GM13976 (cell line): Measurements from ENCODE around the gene PDLIM5.
"Not testable (repeated sequence)": the region's sequence is repeated elsewhere in the genome, so short reads cannot be mapped to it uniquely, and the experiment has no call there.

Experiments used
- DNase-seq: peaks from one replicate; pipeline ENCODE4 v3.0.0; 2012; ENCODE audit warnings: low spot score
- in situ Hi-C: fragments of 300-500 bp; cut with MboI; formaldehyde crosslinking; loops from one replicate; pipeline ENCODE4 v1.12.0; 2022; ENCODE audit warnings: low sequenced_read_pairs, mixed read lengths, inconsistent platforms; ENCODE audit not compliant: unreplicated experiment
- TF ChIP-seq, protein P1 (sequence below): IDR thresholded peaks from 2 replicates; pipeline ENCODE4 v1.5.1; 2012; ENCODE audit warnings: borderline replicate concordance, mild to moderate bottlenecking; ENCODE audit not compliant: insufficient read depth; ENCODE audit errors: extremely low read depth, missing control alignments, control extremely low read depth

PDLIM5 gene

DNA sequence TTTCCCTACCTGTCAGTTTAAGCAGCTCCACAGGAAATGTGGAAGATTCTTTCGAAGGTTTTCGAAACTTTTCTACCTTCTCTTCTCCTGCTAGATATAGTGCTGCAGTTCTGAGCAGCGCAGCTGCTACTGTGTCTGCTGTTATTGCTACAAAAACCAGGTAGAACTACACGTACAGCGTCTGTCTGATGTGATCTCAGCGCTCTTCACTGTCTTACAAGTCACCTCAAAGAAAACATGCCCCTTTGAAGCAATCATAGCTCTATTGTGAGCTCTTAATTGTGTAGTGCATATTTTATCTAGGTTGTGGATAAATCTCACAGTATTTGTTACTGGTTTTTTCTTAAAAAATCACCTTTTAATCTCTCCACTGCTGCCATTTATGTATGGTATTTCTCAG lies 158.4 kb downstream of the PDLIM5 start:
- in situ Hi-C loops, result no loop called here
- TF ChIP-seq, protein P1, sequence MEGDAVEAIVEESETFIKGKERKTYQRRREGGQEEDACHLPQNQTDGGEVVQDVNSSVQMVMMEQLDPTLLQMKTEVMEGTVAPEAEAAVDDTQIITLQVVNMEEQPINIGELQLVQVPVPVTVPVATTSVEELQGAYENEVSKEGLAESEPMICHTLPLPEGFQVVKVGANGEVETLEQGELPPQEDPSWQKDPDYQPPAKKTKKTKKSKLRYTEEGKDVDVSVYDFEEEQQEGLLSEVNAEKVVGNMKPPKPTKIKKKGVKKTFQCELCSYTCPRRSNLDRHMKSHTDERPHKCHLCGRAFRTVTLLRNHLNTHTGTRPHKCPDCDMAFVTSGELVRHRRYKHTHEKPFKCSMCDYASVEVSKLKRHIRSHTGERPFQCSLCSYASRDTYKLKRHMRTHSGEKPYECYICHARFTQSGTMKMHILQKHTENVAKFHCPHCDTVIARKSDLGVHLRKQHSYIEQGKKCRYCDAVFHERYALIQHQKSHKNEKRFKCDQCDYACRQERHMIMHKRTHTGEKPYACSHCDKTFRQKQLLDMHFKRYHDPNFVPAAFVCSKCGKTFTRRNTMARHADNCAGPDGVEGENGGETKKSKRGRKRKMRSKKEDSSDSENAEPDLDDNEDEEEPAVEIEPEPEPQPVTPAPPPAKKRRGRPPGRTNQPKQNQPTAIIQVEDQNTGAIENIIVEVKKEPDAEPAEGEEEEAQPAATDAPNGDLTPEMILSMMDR, result no peak
- DNase-seq, result no peak

DNA sequence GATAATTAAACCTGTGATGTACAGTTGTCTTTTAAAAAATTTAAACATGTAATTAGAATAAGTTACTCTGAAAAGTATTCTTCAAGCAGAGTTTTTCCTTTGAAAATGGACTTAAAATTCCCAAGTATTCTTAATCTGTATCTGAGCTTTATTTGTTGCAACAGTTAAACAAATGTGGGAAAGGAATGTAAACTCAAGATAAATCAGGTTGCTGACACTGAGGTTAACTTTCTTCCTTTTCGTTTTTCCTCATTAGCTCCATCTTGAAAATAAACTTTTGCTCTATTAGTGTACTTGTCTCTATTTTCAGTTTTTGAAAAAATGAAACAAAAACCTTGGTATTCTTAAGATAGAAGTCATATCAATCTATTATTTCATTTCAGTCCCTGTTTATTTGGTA lies 161.5 kb downstream of the PDLIM5 start:
- DNase-seq, result no peak
- in situ Hi-C loops, result no loop called here
- TF ChIP-seq, protein P1, result no peak

DNA sequence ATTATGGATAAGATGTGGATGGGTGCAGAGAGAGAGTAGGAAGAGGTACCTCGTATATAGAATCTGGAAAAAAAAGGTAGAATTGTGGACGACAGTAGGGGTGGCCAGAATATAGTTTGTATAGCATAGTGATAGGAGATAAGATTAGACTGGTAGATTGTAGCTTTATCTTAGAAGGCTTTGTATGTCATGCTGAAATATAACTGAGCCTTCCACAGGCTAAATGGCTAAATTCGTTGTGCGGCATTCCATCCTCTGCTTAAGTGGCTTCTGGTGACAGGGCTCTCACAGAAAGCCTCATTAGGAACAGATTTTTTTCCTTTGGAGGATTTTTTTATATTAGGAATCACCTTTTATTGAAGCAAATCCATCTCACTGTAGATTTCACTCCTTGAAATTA lies 163.7 kb downstream of the PDLIM5 start:
- TF ChIP-seq, protein P1, result no peak
- DNase-seq, result no peak
- in situ Hi-C loops, result no loop called here

DNA sequence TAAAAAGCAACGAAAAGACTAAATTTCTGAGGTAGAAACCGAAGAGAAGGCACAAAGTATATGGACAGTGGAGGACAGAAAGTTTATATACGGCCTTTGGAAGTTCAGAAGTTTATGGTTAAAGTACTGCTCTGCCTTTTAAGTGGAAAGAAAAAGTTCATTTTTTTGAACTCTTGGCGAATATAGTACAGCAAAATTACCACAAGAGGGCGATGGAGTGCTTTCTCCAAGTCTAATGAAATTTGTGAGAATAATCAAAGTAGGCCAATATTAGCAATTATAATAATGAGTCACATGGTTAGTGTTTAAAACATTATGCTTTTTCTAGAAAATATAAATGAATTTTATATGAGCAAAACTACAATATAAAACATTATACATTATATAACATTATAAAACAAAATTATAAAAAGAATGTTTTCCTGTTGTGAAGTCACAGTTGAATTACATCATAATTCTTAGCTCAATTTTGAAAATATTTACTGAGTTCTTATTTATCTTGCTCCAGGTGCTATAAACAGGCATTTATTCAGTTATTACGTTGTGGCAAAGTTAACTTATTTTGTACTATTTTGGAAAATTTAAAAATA lies 169.8 kb downstream of the PDLIM5 start:
- DNase-seq, result peak; percentile 57
- TF ChIP-seq, protein P1, result peak; percentile 60
- in situ Hi-C loops, result no loop called here

DNA sequence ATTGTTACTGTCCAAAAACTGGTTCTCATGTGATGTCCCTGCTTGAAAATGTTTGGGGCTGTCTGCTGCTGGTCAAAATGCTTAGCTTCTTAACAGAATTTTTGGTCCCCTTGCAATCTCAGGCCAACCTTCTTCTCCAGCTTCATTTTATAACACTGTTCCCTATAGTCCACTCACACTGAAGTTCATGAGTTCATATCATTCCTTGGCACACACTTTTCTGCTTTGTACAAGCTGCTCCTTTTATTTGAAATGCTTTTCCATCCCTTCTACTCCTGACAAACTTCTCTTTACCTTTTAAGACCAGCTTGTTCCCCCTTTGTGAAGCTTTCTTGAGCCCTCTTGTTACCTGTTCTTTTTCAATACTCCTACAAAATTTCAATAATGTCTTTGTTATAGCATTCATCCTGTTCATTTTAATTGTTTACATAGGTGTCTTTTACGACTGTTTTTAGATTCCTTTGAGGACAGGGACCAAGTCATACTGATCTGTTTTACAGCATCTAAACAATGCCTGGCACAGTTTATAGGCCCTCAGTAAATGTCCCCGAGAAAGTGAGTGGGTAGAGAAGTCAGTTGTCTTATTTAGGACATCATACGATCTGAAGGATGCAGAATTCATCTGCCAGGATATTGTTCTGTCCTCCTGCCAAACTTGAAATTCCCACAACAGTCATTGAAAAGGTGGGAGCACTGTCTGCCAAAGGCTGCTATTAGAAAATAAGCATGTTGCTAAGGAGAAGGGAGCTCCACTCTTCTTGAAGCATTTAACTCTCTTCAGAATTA lies 171.6 kb downstream of the PDLIM5 start:
- no peak for DNase-seq
- in situ Hi-C loops, result no loop called here
- TF ChIP-seq, protein P1, result no peak

DNA sequence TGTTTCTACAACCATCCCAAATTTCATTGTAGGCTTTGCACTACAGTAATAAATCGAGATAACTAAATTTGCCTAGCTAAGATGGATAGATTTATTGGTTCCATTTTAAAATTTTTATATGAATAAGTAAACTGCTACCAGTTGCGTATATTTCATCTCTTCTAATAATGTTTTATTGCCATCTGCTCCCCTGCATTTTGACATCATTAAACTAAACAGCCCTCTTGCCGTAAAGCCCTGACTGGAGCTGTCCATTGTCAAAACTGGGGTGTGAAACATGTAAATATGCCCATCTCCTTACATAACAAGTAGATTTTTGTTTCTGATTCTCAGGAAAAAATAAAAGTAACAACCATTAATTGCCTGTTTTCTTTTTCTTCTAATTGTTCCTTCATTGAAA lies 175.2 kb downstream of the PDLIM5 start:
- TF ChIP-seq, protein P1, result no peak
- in situ Hi-C loops, result loop anchor here (25.0 kb wide), 1 partner anchor 485 kb away; no protein-coding TSS in a partner anchor
- DNase-seq, result no peak

DNA sequence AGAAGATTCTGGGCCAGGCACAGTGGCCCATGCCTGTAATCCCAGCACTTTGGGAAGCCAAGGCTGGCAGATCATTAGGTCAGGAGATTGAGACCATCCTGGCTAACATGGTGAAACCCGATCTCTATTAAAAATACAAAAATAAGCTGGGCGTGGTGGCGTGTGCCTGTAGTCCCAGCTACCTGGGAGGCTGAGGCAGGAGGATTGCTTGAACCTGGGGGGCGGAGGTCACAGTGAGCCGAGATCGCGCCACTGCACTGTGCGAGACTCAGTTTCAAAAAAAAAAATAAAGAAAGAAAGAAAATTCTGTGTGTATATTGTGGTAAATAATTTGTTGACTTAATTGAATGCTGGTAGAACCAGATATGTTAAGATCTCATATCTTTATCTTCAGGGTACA lies 177.3 kb downstream of the PDLIM5 start:
- DNase-seq, result not testable (repeated sequence)
- in situ Hi-C loops, result loop anchor here (25.0 kb wide), 1 partner anchor 483 kb away; no protein-coding TSS in a partner anchor
